NCI-H2081 (cell line): ENCODE measurements around the gene DMRT2.

ENCODE experiments used
- DNase-seq, 2 experiments: peaks; one replicate each; lab custom pipeline; 2025; lab: John Stamatoyannopoulos, UW

Gene DMRT2

GRCh38 chr9:1094749-1095148 lies 44.6 kb downstream of the DMRT2 start:
- no peak for DNase-seq

- DNase-seq: no peak
Observed at GRCh38 chr9:1096155-1096964, 46.2 kb downstream of the DMRT2 start.

DNA sequence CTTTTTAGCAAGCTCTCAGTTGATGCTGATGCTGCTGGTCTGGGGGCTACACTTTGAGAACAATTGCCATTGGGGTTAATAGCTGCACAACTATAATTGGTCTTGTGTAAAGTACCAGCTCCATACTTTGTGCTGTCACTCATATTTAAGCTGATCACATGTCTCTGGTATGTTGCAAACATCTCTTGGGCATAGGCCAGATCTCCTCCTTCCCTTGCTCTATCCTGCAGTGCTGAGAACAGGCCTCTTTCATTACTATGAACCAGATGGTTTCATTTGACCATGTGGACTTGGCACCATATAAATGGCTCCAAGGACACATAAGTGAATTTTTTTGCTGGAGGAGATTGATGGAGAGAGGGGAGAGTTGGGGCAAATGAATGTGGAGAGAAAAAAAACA lies 48.4 kb downstream of the DMRT2 start:
- DNase-seq: no peak

- DNase-seq: no peak
Observed at GRCh38 chr9:1100201-1100600, 50.0 kb downstream of the DMRT2 start.

GRCh38 chr9:1100945-1101344 lies 50.8 kb downstream of the DMRT2 start:
- no peak for DNase-seq

DNA sequence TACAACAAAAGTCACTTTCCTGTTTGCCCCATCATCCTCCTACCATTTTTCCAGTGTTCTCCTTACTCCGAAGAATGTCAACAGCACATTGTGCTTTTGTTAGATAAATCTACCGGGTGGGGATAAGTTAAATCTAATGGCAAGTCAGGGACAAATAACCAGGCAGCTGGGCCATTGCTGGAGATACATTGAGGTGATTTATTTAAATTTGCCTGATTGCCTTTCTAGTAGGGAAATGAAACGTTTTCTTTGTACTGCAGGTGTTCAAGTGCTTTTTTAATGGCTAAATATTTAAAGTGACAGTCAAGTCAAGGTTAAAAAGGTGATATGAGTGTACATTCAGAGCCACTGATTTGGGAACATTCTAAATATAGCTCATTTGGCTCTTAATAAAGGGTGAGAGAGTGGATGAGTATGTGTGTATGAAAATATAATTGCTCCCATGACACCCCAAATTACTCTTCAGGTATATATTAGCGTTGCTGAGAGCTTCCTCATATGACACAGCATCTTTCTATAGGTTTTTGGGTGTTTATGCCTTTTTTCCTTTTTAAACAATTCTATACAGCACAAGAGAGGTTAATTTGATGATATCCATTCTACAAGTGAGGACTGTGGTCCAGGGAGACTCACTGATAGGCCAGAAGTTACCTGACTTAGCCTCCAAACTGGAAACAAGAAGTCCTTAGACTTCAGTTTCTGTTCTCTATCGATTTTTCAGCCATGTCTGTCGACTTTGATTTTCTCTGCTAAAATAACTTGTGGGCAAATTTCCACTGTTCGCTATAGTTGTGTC lies 51.9 kb downstream of the DMRT2 start:
- DNase-seq: no peak

- no peak for DNase-seq
Observed at GRCh38 chr9:1102642-1102970, 52.4 kb downstream of the DMRT2 start.
